HepG2 (cell line): ENCODE measurements around the gene KIRREL2. TPM values are rescaled to one million over a fixed set of nuclear protein-coding genes. Genes with fewer than 3 reads are reported as not detected.

Experiments
- ARNT ChIP-seq: fragments of 450-650 bp; IDR thresholded peaks from 2 replicates; pipeline ENCODE4 v1.6.1; 2017
- CBX5 ChIP-seq: sonication (generic); formaldehyde crosslinking; IDR thresholded peaks from 2 replicates; pipeline ENCODE4 v1.4.0; 2020; ENCODE audit warnings: missing genetic modification reagents, borderline replicate concordance
- GATAD2A ChIP-seq: IDR thresholded peaks from 2 replicates; pipeline ENCODE4 v1.6.1; 2016
- HOXA3 ChIP-seq: sonication (generic); formaldehyde crosslinking; IDR thresholded peaks from 2 replicates; pipeline ENCODE4 v1.5.0; 2020; ENCODE audit warnings: missing genetic modification reagents
- PAF1 ChIP-seq: IDR thresholded peaks from 2 replicates; pipeline ENCODE4 v1.6.1; 2016; ENCODE audit warnings: missing genetic modification reagents, missing compliant biosample characterization
- PCBP1 ChIP-seq: fragments of 200-400 bp; formaldehyde crosslinking; IDR thresholded peaks from 2 replicates; pipeline ENCODE4 v1.6.1; 2017; ENCODE audit warnings: mild to moderate bottlenecking, low read depth, low read length, borderline replicate concordance
- SAFB2 ChIP-seq: sonication (generic); formaldehyde crosslinking; IDR thresholded peaks from 2 replicates; pipeline ENCODE4 v1.5.1; 2020; ENCODE audit warnings: missing genetic modification reagents, low read depth, mild to moderate bottlenecking, borderline replicate concordance
- SALL2 ChIP-seq: sonication (generic); formaldehyde crosslinking; IDR thresholded peaks from 2 replicates; pipeline ENCODE4 v1.8.1; 2023; ENCODE audit warnings: mild to moderate bottlenecking, missing genetic modification reagents, inconsistent platforms
- TEAD3 ChIP-seq: optimal IDR thresholded peaks from 2 replicates; pipeline ENCODE3; 2016; ENCODE audit warnings: borderline replicate concordance
- ZFP36 ChIP-seq: fragments of 150-350 bp; IDR thresholded peaks from 2 replicates; pipeline ENCODE4 v1.6.1; 2018; ENCODE audit warnings: borderline replicate concordance, low read length, low read depth; ENCODE audit not compliant: partially characterized antibody
- ZFY ChIP-seq: sonication (generic); formaldehyde crosslinking; IDR thresholded peaks from 2 replicates; pipeline ENCODE4 v1.4.0; 2020; ENCODE audit warnings: missing genetic modification reagents
- ZNF296 ChIP-seq: sonication (generic); formaldehyde crosslinking; conservative IDR thresholded peaks from 2 replicates; pipeline ENCODE4 v1.5.0; 2020; ENCODE audit warnings: mild to moderate bottlenecking, missing genetic modification reagents
- ZNF326 ChIP-seq: sonication (generic); formaldehyde crosslinking; IDR thresholded peaks from 2 replicates; pipeline ENCODE4 v1.4.0; 2020; ENCODE audit warnings: missing genetic modification reagents, borderline replicate concordance
- ZNF350 ChIP-seq: sonication (generic); formaldehyde crosslinking; IDR thresholded peaks from 2 replicates; pipeline ENCODE4 v1.4.0; 2020; ENCODE audit warnings: mild to moderate bottlenecking, low read depth, missing genetic modification reagents, borderline replicate concordance
- ZNF546 ChIP-seq: sonication (generic); formaldehyde crosslinking; conservative IDR thresholded peaks from 2 replicates; pipeline ENCODE4 v1.8.1; 2023; ENCODE audit warnings: mild to moderate bottlenecking, missing genetic modification reagents
- ZNF563 ChIP-seq: sonication (generic); formaldehyde crosslinking; IDR thresholded peaks from 2 replicates; pipeline ENCODE4 v1.8.0; 2022; ENCODE audit warnings: mild to moderate bottlenecking, moderate library complexity, missing genetic modification reagents
- polyA plus RNA-seq, 8 experiments: library from polyadenylated mRNA; depleted of rRNA in 3 of 8; stranded (reverse) in 7 of 8; unstranded in 1 of 8; fragments of >200 nt; fragmentation: Illumina TruSeq in 4 of 8; extraction: Trizol in 4 of 8; gene quantifications; 2 replicates each; pipeline versions ENCODE4 v1.2.1 to v1.2.3, GENCODE V29; 2011 to 2016; ENCODE audit warnings: low read depth in 4 of 8, missing spikeins in 1 of 8, mixed read lengths in 1 of 8; ENCODE audit not compliant: insufficient read depth in 1 of 8
- total RNA-seq, 5 experiments: library from RNA; depleted of rRNA; stranded (reverse); fragments of >200 nt; fragmentation: Illumina TruSeq; extraction: Trizol; gene quantifications; 2 replicates each; pipeline ENCODE4 v1.2.3, GENCODE V29; 2016; ENCODE audit warnings: low read depth in 1 of 5
- TF ChIP-seq, protein P1 (sequence below): sonication (generic); formaldehyde crosslinking; IDR thresholded peaks from 2 replicates; pipeline ENCODE4 v1.8.0; 2022; ENCODE audit warnings: mild to moderate bottlenecking, missing genetic modification reagents, borderline replicate concordance
- TF ChIP-seq, protein P2 (sequence below): sonication (generic); formaldehyde crosslinking; IDR thresholded peaks from 2 replicates; pipeline ENCODE4 v1.4.0; 2020; ENCODE audit warnings: missing genetic modification reagents, borderline replicate concordance
- TF ChIP-seq, protein P3 (sequence below): sonication (generic); formaldehyde crosslinking; IDR thresholded peaks from 2 replicates; pipeline ENCODE4 v1.4.0; 2020; ENCODE audit warnings: missing genetic modification reagents, borderline replicate concordance
- TF ChIP-seq, protein P4 (sequence below): sonication (generic); formaldehyde crosslinking; IDR thresholded peaks from 2 replicates; pipeline ENCODE4 v1.4.0; 2020; ENCODE audit warnings: mild to moderate bottlenecking, missing genetic modification reagents
- TF ChIP-seq, protein P5 (sequence below): sonication (generic); formaldehyde crosslinking; IDR thresholded peaks from 2 replicates; pipeline ENCODE4 v1.4.0; 2020; ENCODE audit warnings: mild to moderate bottlenecking, low read depth, missing genetic modification reagents
- TF ChIP-seq, protein P6 (sequence below): sonication (generic); formaldehyde crosslinking; IDR thresholded peaks from 2 replicates; pipeline ENCODE4 v1.5.0; 2020; ENCODE audit warnings: missing genetic modification reagents

Gene KIRREL2
- total and polyA plus RNA-seq, 2 of the 13 experiments (the other 11 are each of a cell fraction or from before 2014, with no cell fraction given): 0.18 to 2.4 TPM

DNA sequence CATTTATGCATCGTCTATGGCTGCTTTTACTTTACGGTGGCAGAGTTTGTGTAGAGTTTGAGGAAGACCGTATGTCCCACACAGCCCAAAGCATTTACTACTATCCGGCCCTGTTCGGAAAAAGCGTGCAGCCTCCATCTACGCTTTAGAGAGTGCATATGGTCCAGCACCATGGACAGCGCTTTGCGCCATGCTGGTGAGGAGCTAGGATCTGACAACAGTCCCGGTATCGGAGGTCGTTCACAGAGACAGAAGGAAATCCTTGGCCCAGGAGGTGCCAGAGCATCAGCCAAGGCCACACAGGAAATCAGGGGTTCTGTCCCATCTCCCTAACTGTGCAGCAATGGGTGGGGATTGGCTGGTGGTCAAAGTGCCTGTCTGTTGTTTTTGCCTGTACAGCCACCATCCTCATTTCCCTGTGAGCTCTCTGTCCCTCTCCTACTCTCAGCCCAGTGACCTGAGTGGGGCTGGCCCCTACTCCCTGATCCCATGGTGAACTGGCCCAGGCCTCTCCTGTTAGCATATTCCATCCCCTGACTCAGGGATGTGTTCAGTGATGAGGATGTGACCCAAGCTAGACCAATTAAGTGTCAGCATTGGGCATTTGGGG is 27.9 kb upstream of the KIRREL2 start (continued):
- TF ChIP-seq, protein P1, sequence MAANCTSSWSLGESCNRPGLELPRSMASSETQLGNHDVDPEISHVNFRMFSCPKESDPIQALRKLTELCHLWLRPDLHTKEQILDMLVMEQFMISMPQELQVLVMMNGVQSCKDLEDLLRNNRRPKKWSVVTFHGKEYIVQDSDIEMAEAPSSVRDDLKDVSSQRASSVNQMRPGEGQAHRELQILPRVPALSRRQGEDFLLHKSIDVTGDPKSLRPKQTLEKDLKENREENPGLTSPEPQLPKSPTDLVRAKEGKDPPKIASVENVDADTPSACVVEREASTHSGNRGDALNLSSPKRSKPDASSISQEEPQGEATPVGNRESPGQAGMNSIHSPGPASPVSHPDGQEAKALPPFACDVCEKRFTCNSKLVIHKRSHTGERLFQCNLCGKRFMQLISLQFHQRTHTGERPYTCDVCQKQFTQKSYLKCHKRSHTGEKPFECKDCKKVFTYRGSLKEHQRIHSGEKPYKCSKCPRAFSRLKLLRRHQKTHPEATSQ (CRISPR knock-in tag): 0 out of 2 replicates have a peak, but pooled peaks have one; percentile 49
- TF ChIP-seq ZFP36 (no peak), ZFY (peak; percentile 33; the same call in 1 of the 2 replicates), ARNT (no peak), CBX5 (CRISPR knock-in tag) (peak; percentile 80; the same call in 1 of the 2 replicates), SALL2 (peak; percentile 67), ZNF546 (CRISPR knock-in tag) (peak; percentile 79; the same call in 1 of the 2 replicates), SAFB2 (CRISPR knock-in tag) (0 out of 2 replicates have a peak, but pooled peaks have one; percentile 73), PCBP1 (no peak), TEAD3 (CRISPR knock-in tag) (peak; percentile 61), ZNF350 (CRISPR knock-in tag) (peak; percentile 64), GATAD2A (CRISPR knock-in tag) (peak; percentile 62), ZNF563 (CRISPR knock-in tag) (peak; percentile 72; the same call in 1 of the 2 replicates), HOXA3 (CRISPR knock-in tag) (peak; percentile 74), PAF1 (CRISPR knock-in tag) (no peak), ZNF296 (peak; percentile 94), ZNF326 (CRISPR knock-in tag) (no peak)
- TF ChIP-seq, protein P2, sequence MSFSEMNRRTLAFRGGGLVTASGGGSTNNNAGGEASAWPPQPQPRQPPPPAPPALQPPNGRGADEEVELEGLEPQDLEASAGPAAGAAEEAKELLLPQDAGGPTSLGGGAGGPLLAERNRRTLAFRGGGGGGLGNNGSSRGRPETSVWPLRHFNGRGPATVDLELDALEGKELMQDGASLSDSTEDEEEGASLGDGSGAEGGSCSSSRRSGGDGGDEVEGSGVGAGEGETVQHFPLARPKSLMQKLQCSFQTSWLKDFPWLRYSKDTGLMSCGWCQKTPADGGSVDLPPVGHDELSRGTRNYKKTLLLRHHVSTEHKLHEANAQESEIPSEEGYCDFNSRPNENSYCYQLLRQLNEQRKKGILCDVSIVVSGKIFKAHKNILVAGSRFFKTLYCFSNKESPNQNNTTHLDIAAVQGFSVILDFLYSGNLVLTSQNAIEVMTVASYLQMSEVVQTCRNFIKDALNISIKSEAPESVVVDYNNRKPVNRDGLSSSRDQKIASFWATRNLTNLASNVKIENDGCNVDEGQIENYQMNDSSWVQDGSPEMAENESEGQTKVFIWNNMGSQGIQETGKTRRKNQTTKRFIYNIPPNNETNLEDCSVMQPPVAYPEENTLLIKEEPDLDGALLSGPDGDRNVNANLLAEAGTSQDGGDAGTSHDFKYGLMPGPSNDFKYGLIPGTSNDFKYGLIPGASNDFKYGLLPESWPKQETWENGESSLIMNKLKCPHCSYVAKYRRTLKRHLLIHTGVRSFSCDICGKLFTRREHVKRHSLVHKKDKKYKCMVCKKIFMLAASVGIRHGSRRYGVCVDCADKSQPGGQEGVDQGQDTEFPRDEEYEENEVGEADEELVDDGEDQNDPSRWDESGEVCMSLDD (CRISPR knock-in tag): peak; percentile 75; the same call in 1 of the 2 replicates
- TF ChIP-seq, protein P3, sequence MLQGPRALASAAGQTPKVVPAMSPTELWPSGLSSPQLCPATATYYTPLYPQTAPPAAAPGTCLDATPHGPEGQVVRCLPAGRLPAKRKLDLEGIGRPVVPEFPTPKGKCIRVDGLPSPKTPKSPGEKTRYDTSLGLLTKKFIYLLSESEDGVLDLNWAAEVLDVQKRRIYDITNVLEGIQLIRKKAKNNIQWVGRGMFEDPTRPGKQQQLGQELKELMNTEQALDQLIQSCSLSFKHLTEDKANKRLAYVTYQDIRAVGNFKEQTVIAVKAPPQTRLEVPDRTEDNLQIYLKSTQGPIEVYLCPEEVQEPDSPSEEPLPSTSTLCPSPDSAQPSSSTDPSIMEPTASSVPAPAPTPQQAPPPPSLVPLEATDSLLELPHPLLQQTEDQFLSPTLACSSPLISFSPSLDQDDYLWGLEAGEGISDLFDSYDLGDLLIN (CRISPR knock-in tag): no peak; the same call in 1 of the 2 replicates
- TF ChIP-seq, protein P4, sequence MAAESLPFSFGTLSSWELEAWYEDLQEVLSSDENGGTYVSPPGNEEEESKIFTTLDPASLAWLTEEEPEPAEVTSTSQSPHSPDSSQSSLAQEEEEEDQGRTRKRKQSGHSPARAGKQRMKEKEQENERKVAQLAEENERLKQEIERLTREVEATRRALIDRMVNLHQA (CRISPR knock-in tag): no peak
- TF ChIP-seq, protein P5, sequence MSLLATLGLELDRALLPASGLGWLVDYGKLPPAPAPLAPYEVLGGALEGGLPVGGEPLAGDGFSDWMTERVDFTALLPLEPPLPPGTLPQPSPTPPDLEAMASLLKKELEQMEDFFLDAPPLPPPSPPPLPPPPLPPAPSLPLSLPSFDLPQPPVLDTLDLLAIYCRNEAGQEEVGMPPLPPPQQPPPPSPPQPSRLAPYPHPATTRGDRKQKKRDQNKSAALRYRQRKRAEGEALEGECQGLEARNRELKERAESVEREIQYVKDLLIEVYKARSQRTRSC: peak; percentile 96
- TF ChIP-seq, protein P6, sequence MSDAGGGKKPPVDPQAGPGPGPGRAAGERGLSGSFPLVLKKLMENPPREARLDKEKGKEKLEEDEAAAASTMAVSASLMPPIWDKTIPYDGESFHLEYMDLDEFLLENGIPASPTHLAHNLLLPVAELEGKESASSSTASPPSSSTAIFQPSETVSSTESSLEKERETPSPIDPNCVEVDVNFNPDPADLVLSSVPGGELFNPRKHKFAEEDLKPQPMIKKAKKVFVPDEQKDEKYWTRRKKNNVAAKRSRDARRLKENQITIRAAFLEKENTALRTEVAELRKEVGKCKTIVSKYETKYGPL (CRISPR knock-in tag): peak; percentile 85; the same call in 1 of the 2 replicates
